ENCODE data around the gene HPCAL1. TPM values are rescaled to one million over a fixed set of nuclear protein-coding genes. Genes with fewer than 3 reads are reported as not detected.

HPCAL1 gene
- total and polyA plus RNA-seq, 2 of the 4 experiments (the other 2 are of a cell fraction) = 8.2 to 33.7 TPM

DNA sequence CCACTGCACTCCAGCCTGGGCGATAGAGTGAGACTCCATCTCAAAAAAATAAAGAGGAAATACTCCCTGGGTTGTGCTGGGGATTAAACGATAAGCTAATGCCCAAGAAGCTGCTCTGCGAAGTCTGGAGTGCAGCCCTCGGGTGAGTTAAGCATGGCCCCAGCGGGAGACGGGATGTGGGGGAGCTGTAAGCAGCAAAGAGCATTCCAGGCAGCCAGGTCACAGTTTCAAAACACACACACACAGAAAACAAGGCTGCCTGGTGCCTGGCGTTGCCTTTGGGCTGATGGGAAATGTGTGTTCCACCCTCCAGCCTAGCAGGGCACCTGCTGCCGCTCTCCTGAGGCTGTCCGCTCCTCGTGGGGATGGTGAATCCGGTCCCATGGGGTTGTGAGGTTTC, 121.3 kb downstream of the HPCAL1 start:
- Histone ChIP-seq H3K27me3 (ENCODE audit: control insufficient read depth, insufficient read depth, low read length) (no peaks in the 10 kb centered on the region), H3K9ac (ENCODE audit: low read depth, low read length) (no peak overlapping the region), H4K20me1 (ENCODE audit: insufficient read depth, low read length) (peaks cover 4% of the 10 kb centered on the region; the same call in 1 of the 2 replicates), H3K9me1 (ENCODE audit: insufficient read depth, low read length) (no peaks in the 10 kb centered on the region), H3K36me3 (ENCODE audit: control insufficient read depth, insufficient read depth, low read length) (peaks cover 7% of the 10 kb centered on the region; the same call in 1 of the 2 replicates), H2AFZ (replicated peaks; ENCODE audit: low read length, poor library complexity) (peak overlapping the region; percentile 23), H3K4me1 (ENCODE audit: control insufficient read depth, insufficient read depth, low read length) (peaks cover 7% of the 10 kb centered on the region; the same call in 1 of the 2 replicates), H3K23ac (ENCODE audit: low read depth, low read length) (no peak overlapping the region), H3K18ac (ENCODE audit: low read depth, low read length) (no peak overlapping the region), H3K56ac (ENCODE audit: extremely low read depth, insufficient read depth, low read length) (no peak overlapping the region), H2AK5ac (ENCODE audit: low read depth, low read length) (no peak overlapping the region), H3K27ac (ENCODE audit: insufficient read depth, low read length) (no peak overlapping the region), H3K4me3 (ENCODE audit: insufficient read depth, low read depth, low read length) (no peak overlapping the region), H4K8ac (ENCODE audit: low read depth in 2 of 2, low read length in 2 of 2) (no peak overlapping the region), H2BK5ac (ENCODE audit: low read depth, low read length, poor library complexity, severe bottlenecking) (no peak overlapping the region), H2BK20ac (ENCODE audit: low read depth, low read length) (no peak overlapping the region), H2AK9ac (replicated peaks; ENCODE audit: low read depth, low read length, poor library complexity) (peak overlapping the region; percentile 80), H3K14ac (replicated peaks; ENCODE audit: low read depth, low read length) (no peak overlapping the region), H4K91ac (ENCODE audit: insufficient read depth, low read depth, low read length) (no peak overlapping the region), H3K9me3 (ENCODE audit: control insufficient read depth, insufficient read depth, low read length) (no peaks in the 10 kb centered on the region), H3K4ac (ENCODE audit: low read depth, low read length) (no peak overlapping the region), H4K5ac (ENCODE audit: low read depth, low read length) (no peak overlapping the region), H2BK15ac (ENCODE audit: low read depth, low read length) (no peak overlapping the region), H3K4me2 (ENCODE audit: low read depth, low read length) (no peak overlapping the region), H2BK120ac (ENCODE audit: low read depth, low read length) (no peak overlapping the region), H3K79me1 (ENCODE audit: low read depth in 1 of 2, low read length in 2 of 2) (no peaks in the 10 kb centered on the region)
- ChIA-PET CTCF (interaction anchor here (1.1 to 1.2 kb wide), 2 partner anchors 11 to 15 kb away, joined by 3 to 4 read pairs; no protein-coding TSS in a partner anchor), POLR2A (ENCODE audit: unreplicated experiment) (no interaction called here)
- intact Hi-C loops (cut with micrococcal nuclease) (no loop called here), dilution Hi-C loops (cut with HindIII; ENCODE audit: low sequenced_read_pairs, unreplicated experiment) (no loop called here), in situ Hi-C loops (cut with MboI; ENCODE audit: low sequenced_read_pairs) (loop anchor here (10.0 kb wide), 1 partner anchor 619 kb away; no protein-coding TSS in a partner anchor)
- BruUV-seq (replicated peaks) = no TSS peak
- 100% methylated on average over 4 of the region's 11 CpGs; no CpG with 5 or more reads in 1 of the 2 experiments for WGBS, 2 experiments (ENCODE audit: extremely low coverage in 2 of 2, insufficient read length in 1 of 2)
- TF ChIP-seq MAZ (IDR thresholded peaks at IDR 0.05; ENCODE audit: borderline replicate concordance, low read depth, low read length) = 0 out of 2 replicates have a peak, but pooled peaks have one; percentile 14
- TF ChIP-seq, protein P1, sequence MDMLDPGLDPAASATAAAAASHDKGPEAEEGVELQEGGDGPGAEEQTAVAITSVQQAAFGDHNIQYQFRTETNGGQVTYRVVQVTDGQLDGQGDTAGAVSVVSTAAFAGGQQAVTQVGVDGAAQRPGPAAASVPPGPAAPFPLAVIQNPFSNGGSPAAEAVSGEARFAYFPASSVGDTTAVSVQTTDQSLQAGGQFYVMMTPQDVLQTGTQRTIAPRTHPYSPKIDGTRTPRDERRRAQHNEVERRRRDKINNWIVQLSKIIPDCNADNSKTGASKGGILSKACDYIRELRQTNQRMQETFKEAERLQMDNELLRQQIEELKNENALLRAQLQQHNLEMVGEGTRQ (IDR thresholded peaks at IDR 0.05; ENCODE audit: low read depth, low read length) = no peak
- peak; percentile 62 for ATAC-seq (ENCODE audit: low read depth)
- peak; percentile 78 for DNase-seq
